PFSK-1 (cell line): ENCODE measurements around the gene HIGD2A.

ENCODE experiments used
- FOXP2 ChIP-seq: optimal IDR thresholded peaks from 2 replicates; pipeline ENCODE3; 2011; ENCODE audit warnings: borderline replicate concordance, control low read depth, inconsistent platforms; ENCODE audit not compliant: insufficient read depth; ENCODE audit errors: extremely low read length, extremely low read depth
- POLR2AphosphoS5 ChIP-seq: IDR thresholded peaks from 2 replicates; pipeline ENCODE4 v1.6.1; 2012; ENCODE audit warnings: low read depth, mild to moderate bottlenecking, control low read depth, low read length, moderate library complexity
- REST ChIP-seq, 2 experiments: IDR thresholded peaks; 2 replicates each; pipeline versions ENCODE4 v1.6.1 to v1.8.0; 2011 to 2012; ENCODE audit warnings: low read depth in 2 of 2, low read length in 2 of 2, control low read depth in 1 of 2, inconsistent platforms in 1 of 2, mild to moderate bottlenecking in 1 of 2, moderate library complexity in 1 of 2; ENCODE audit not compliant: insufficient read depth in 1 of 2
- SIN3A ChIP-seq: IDR thresholded peaks from 2 replicates; pipeline ENCODE4 v1.6.1; 2012; ENCODE audit warnings: mild to moderate bottlenecking, low read length, moderate library complexity, borderline replicate concordance; ENCODE audit not compliant: insufficient read depth
- TAF1 ChIP-seq: IDR thresholded peaks from 2 replicates; pipeline ENCODE4 v1.6.1; 2012; ENCODE audit warnings: low read length, control low read depth, borderline replicate concordance; ENCODE audit not compliant: insufficient read depth

HIGD2A gene

DNA sequence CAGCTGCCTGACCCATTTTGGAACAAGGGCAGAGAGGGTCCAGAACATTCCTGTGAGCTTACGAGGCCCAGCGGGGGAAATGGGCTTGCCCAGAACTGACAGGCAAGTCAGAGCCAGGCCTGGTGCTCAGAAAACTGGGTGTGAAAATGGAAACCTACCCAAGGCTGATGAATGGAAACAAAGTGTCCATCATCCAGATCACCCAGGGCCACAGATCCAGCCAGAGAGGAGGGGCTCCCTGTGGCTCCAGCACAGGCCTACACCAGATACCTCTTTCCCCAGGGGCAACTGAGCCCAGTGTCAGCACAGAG, 24.7 kb downstream of the HIGD2A start:
- TF ChIP-seq TAF1 = no peak
- no peak for TF ChIP-seq SIN3A
- TF ChIP-seq FOXP2 = no peak
- no peak for TF ChIP-seq POLR2AphosphoS5
- TF ChIP-seq REST (IDR thresholded peaks at IDR 0.05; ENCODE audit: insufficient read depth in 1 of 2, low read depth in 2 of 2, low read length in 2 of 2) = no peak

DNA sequence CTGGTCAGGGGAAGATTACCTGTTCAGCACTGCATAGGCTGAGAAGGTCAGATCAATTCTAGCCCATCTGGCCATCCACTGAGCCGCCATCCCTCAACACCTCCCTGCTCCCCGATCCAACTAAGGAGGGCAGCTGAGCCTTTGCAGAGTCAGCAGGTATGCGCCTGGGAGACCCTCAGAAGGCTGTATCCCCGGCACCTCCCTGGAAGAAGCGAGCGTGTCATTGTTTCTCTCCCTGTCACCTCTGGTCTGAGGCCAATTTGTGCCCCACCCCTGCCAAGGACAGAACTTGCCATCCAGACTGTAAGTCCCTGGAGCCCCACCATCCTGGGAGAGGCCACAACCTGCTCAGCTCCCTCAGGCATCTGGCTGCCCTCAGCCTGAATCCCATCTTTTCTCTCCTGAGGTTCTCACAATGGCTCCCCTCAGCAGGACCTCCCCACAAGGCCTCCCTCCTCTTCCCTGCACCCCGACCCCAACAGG, 25.2 kb downstream of the HIGD2A start:
- TF ChIP-seq REST (IDR thresholded peaks at IDR 0.05; ENCODE audit: insufficient read depth in 1 of 2, low read depth in 2 of 2, low read length in 2 of 2) (no peak), TAF1 (no peak), FOXP2 (no peak), POLR2AphosphoS5 (no peak), SIN3A (no peak)

- TF ChIP-seq TAF1 (no peak), SIN3A (no peak), POLR2AphosphoS5 (no peak), FOXP2 (no peak), REST (IDR thresholded peaks at IDR 0.05; ENCODE audit: insufficient read depth in 1 of 2, low read depth in 2 of 2, low read length in 2 of 2) (no peak)
Measured at GRCh38 chr5:176414704-176415103, 26.2 kb downstream of the HIGD2A start.

DNA sequence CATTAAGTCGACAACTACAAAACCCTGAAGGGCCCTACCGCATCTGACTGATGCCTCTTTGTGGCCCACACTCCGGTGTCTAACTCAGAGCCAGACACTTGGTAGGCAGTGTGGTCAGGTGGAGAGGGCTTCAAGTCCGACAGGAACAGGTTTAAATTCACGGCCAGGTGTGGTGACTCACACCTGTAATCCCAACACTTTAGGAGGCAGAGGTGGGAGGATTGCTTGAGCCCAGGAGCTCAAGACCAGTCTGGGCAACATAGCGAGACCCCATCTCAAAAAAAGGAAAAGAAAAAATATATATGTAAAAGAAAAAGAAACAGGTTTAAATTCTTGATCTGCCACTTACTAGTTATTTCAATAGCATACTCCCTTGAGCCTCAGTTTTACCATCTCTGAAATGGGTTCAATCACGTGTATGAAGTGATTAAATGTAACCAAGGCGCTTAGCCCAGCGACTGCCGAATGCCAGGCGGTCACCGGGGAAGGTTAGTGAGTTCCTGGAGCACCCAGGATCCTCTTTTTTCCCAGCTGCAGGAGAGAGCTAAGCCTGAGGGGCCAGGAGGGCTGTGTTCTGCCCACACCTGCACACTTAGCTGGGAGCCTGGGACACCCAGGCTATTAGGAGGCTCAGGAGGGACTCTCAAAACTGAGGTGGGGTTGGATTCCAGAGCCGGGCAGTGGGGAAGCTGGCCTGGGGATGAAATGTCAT, 26.8 kb downstream of the HIGD2A start:
- TF ChIP-seq SIN3A (no peak), FOXP2 (no peak), REST (IDR thresholded peaks at IDR 0.05; ENCODE audit: insufficient read depth in 1 of 2, low read depth in 2 of 2, low read length in 2 of 2) (no peak)
